GM21619 (cell line): ENCODE data around the gene MECP2.
"Not testable (repeated sequence)": the region's sequence is repeated elsewhere in the genome, so short reads cannot be mapped to it uniquely, and the experiment has no call there.

Source experiments
- ATAC-seq: cut with Tn5 transposase; IDR thresholded peaks from one replicate; pipeline ENCODE4 v1.9.1; 2021; ENCODE audit not compliant: unreplicated experiment

MECP2 gene

DNA sequence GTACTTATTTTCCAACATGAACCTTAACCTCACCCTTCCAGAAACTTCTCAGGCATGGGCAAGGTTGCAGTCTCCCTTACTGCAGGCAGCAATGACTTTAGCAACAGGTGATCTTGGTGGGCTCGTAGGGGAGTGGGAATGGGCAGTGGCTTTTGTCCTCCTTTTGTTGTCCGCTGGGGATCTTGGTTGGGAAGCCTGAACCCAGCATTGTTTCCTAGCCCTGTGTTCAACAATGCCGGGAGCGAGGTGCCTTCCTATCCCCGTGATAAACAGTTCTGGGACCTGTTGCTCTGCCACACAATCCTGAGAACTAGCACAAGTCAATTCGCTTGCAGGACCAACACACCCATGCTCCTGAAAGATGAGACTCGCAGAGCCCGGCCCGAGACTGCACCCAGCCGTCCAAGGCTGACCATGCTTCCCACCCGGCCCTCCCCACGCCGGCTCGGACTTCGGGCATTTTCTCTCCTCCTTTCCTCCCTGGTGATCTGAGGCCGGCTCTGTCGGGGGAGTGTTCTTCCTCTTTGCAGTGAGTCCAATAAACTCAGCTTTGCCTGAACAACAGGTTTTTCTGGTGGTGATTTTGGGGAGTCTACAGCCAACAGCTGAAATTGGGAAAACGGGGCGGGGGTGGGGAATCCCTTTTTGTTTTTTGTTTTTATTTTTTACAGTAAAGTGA is 98.0 kb downstream of the MECP2 start:
- no peak for ATAC-seq

DNA sequence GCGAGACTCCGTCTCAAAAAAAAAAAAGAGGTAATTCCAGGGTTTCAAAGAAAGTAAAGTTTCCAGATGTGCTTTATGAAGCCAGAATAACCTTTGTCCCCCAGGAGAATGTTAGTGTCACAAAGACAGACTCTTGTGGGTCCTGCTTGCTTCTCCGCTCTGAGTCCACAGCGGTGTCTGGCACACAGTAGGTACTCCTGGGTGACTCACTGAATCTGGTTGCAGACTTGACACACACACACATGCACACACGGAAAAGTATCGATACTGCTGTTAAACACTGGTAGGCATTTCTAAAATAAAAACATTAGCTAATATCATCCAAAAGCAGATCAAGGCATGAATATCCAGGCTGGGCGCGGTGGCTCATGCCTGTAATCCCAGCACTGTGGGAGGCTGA is 102.0 kb downstream of the MECP2 start:
- ATAC-seq = no peak

DNA sequence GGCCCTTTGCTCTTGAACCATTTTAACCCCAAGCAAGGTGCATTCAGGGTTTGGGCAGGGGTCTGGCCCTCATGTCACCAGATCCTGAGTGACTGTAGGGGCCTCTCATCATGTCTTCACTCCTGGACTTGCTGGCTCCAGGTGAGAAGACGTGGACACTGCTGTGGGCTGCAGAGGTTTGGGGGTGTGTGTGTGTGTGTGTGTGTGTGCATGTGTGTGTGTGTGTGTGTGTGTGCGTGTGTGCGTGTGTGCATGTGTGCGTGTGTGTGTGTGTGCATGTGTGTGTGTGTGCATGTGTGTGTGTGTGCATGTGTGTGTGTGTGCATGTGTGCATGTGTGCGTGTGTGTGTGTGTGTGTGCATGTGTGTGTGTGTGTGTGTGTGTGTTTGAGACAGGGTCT is 103.1 kb downstream of the MECP2 start:
- not testable (repeated sequence) for ATAC-seq

DNA sequence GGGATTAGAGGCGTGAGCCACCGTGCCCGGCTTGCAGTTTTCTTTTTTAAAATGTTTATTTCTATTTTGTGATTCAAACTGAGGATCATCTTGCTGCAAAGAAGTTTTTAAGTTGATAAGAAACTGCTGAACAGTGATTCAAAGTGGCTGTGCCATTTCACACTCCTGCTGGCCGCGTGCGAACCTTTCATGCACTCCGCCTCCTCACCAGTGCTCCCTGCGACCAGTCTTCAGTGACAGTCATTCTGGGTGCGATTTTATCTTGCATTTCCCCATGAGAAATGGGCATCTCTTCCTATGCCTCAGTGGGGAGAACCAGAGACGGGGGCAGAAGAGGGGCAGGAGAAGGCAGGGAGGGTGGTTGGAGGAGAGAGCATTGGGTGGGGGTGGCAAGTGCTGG is 103.5 kb downstream of the MECP2 start:
- no peak for ATAC-seq

DNA sequence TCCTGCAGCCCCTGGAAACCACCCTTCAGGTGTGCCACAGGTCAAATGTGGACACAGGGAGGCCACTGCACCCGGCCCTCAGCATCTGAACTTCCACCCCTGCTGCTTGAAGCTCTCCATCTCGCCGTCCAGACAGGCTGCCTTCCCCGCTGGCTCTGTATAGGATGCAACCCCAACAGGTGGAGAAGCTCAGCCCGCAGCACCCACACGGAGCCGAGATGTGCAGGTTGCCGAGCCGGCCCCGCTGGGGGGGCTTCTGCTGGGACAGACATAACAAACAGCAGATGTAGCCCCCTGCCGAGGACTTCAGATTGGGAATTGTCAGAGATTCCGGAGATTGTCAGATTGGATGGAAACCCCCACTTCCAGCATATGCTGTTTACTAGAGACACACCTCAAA is 104.4 kb downstream of the MECP2 start:
- no peak for ATAC-seq

DNA sequence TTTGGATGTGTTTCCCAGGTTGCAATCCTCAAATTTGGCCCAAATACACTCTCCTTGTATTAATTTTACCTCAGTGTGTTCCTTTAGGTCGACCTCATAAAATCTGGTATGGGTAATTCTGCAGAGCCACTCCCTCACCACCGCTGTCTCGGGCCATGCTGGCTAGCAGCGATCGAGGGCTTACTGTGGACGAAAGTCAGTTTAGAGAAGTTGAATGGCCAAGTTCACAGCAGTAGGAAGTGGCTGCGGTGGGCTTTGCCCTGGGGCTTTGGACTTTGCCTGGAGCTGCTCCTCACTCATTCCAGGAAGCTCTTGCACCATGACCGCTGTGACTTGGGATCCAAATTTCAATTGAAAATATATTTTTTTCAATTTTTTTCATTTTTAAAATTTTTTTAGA is 105.3 kb downstream of the MECP2 start:
- ATAC-seq = no peak

DNA sequence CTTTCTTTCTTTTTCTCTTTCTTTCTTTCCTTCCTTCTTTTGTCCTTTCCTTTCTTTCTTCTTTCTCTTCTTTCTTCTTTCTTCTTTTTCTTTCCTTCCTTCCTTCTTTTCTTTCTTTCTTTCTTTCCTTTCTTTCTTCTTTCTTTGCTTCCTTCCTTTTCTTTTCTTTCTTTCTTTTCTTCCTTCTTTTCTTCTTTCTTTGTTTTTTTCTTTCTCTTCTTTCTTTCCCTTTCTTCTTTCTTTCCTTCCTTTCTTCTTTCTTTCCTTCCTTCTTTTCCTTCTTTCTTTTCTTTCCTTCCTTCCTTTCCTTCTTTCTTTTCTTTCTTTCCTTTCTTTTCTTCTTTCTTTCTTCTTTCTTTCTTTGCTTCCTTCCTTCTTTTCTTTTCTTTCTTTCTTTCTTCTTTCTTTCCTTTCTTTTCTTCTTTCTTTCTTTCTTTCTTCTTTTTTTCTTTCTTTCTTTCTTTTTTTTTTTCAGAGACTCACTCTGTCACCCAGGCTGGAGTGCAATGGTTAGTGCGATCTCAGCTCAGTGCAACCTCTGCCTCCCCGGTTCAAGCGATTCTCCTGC is 106.4 kb downstream of the MECP2 start:
- no peak for ATAC-seq

DNA sequence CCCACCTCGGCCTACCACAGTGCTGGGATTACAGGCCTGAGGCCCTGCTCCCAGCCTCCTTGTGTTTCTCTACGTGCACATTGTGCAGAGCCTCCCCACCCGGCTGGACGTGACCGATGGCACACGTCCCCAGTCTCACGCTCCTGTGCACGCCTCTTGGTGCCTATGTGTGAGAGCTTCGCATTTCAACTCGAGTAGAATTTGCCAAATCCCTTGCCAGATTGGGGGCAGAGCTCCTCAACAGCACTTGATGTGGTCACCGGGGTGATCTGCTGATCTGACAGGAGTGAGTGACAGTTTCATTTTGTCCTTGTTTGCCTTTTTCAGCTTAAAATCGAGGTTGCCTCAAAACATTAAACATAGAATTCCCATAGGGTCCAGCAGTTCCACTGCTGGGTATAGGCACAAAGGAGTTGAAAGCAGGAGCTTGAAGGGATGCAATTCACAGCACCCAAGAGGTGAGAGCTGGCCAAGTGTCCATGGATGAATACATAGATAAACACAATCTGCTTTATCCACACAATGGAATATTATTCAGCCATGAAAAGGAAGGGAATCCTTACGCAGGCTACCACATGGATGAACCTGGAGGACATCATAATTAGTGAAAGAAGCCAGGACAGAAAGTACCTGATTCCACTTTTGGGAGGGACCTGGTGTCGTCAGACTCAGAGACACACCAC is 107.4 kb downstream of the MECP2 start:
- ATAC-seq = no peak

DNA sequence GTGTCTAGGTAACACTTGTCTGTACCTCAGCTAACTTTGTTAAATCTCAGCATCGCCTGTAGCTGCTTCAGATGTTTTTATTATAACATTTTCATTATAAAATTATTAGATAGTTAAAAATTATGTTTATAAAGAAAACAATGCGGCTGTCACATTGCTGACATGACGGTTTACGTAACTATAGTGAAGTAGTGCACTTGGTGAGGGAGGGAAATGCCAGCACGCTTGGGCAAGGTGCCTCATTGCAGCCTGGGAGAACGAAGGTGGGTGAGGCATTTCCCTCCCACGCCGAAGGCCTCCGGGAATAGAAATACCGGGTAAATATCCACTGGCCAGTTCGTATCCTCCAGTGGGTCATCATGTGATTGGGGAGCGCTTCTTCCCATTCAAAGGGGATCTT is 109.0 kb downstream of the MECP2 start:
- no peak for ATAC-seq

DNA sequence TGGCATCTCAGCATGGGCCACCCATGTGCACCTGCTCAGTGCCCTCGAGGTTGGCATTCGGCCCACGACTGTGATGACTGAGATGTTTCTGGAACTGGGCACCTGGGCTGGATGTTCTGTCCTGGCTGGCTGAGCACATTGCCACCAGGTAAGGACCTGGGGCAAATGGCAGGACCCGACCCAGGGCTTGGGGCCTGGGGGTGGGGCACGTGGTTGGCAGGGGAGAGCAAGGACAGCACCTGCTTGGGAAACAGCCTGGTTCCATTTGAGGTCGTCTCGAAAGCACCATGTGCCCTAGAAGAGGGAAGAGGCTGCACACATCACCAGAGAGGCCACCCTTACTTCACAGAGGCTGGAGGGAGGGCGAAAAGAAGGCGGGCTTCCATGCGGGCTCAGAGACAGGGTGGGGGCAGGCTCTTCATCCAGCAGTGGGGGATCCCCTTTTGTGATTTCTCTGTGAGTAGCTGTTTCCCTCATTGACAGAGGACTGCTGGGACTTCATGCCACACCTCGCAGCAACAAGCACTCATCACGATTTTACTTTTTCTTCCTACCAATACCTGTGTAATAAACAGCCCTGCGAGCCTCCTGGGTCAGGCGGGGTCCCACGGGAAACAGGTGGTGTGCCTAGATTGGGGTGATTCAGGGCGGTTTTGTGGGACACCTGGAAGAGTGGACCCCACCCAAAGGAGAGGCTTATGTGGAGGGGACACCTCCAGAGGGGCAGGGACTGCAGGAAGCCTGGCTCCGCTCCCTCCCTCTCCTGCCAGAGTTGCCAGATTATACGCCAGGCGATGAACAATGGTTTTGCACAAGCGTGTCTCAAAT is 113.0 kb downstream of the MECP2 start:
- peak; percentile 33 for ATAC-seq

DNA sequence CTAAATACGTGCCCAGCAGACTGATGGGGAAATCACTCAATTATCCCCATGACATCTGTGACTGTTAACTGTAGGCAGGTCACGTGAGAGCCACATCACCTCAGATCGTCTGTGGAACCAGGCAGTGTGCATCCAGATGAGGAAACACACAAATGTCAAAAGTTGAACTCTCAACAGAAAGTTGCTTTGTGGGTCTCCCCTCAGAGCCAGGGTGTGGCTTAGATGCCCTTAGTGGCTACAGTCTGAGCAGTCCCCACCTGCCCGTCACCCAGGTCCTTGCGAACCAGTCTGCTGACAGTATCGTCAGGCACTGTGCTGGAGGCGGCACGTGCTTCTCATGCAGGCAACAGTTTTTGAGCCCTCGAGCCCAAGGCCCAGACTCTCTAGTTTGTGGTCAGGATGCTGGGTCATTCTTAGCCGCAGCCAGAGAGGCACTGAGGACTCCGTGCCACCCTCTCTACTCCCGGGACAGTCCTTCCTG is 114.2 kb downstream of the MECP2 start:
- no peak for ATAC-seq

DNA sequence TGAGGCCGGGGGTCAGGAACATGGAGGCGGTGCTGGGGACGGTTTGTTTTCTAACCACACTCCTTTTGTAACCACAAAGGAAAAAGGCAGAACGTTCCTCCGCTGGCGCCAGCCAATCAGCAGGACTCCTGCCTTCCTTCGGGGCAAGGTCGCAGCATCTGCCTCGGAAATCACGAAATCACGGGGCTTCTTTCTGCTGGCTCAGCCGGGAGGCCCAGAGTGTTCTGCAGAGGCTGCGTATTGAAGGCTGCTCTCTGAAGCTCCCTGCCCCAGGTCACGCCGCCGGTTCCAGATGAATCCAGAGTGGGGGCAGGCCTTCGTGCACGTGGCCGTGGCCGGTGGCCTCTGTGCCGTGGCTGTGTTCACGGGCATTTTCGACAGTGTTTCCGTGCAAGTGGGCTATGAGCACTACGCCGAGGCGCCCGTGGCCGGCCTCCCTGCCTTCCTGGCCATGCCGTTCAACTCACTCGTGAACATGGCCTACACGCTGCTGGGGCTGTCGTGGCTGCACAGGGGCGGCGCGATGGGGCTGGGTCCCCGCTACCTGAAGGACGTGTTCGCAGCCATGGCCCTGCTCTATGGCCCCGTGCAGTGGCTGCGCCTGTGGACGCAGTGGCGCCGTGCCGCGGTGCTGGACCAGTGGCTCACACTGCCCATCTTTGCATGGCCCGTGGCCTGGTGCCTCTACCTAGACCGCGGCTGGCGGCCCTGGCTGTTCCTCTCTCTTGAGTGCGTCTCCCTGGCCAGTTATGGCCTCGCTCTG is 115.6 kb downstream of the MECP2 start:
- no peak for ATAC-seq

DNA sequence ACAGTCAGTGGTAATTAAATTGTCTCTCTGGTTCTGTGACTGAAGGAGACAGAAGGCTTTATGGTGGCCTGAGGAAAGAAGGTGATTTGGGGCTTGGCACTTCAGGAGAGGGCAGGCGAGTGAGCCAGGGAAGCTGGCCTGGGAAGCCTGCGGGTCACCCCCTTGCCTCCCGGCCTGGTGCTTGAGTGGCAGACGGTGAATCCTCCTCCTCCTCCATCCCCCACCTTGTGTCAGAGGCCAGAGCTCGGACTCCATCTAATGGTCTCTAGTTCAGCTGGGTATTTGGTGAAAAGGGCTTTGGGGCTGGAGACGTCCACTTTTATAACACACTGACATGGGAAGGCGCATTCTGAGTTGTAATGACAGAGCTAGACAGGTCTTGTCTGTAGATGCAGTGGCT is 116.3 kb downstream of the MECP2 start:
- no peak for ATAC-seq

DNA sequence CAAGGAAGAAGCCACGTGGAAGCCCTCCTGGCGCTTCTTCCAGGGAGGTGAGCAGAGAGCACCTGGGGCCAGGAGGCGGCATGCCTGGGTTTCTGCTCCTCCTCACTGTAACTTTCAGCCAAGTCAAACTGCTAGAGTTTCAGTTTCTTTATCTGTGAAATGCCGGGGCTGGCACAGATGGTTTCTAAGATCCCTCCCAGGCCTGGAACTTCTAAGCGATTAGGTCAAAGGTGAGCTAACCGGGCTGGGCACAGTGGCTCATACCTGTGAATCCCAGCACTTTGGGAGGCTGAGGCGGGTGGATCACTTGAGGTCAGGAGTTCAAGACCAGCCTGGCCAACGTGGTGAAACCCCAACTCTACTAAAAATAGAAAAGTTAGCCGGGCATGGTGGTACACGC is 117.1 kb downstream of the MECP2 start:
- ATAC-seq = not testable (repeated sequence)

DNA sequence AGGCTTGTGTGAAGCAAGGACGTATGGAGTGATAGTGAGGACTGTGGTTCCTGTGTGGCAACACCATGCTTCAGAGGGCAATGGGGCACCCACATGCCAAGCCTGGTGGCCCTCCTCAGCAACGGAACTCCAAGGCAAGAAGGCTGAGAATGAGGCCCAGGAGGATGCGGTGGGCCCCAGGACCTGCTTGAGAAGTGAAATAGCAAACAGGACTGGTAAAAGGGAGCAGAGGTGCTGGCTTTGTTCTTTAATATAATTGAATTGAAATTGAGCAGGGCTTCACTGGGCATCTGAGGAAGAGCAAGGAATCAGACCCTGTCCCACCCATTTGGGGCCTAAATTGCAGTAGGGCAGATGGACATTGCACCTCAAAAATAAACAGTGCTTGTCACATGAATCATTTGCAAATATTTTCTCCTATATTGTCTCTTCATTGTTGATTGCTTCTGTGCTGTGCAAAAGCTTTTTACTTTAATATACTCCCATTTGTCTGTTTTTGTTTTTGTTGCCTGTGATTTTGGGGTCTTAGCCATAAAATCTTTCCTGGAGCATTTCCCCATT is 122.7 kb downstream of the MECP2 start:
- no peak for ATAC-seq

DNA sequence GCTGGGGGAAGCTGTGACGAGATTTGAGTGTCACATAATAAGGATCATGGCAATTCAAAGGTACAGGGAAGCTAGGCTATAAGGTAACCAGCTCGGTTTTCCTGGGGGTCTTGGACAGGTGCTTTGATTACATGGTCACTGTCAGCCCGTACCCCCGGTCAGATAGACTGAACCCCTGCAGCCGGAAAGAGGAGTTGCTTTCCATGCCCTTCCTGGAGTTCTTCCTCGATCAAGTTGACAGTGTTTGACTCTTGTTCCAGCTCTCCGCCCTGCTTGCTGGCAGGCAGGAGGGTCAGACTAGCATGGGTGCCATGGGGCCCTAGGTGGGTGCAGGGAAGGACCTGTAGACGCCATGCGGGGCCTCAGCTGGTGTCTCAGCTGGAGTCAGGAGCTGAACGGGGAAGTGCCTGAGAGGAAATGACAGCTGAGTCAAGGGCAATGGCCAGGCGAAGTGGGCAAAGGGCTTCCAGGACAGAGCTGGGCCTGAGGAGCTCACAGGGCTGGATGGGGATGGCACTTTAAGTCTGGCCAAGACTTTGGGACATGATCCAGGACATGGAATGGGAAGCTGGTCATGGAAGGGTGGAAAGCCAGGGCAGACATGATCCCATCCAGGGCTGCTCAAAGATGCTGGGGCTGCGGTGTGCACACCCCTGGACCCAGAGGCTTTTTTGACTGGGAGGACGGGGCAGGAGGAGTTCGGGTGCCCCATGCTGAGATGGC is 123.4 kb downstream of the MECP2 start:
- no peak for ATAC-seq

DNA sequence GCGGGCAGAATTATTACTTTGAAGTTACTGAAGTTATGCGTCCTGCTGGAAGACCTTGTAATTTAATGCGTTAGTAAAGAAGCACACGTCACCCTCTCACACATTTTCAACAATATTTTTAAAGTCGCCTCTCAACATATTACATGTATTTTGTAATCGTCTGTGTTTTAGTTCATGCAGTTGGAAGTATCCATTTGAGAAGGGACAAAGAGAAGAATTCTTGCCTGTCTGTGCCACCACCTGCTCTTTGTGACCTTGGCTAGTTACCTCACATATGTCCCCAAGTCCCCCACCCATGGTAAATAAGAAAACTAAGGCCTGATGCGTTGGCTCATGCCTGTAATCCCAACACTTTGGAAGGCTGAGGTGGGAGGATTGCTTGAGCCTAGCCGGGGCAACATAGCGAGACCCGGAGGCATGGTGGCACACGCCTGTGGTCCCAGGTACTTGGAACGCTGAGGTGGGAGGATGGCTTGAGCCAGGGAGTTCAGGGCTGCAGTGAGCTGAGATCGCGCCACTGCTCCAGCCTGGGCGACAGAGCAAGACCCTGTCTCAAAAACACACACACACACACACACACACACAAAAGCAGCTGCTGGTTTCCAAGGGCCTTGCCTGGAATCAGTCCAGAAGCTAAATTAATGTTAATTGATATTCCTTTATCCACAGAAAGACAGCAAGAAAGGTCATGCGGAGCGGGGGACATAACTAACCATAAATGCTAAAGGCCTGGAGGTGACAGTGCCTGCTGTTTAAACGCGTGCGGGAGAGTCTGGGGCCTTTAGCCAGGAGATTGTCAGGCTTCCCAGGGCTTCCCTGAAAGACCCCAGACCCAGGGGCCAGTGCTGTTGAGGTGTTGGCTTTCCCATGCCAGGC is 124.2 kb downstream of the MECP2 start:
- ATAC-seq = no peak

DNA sequence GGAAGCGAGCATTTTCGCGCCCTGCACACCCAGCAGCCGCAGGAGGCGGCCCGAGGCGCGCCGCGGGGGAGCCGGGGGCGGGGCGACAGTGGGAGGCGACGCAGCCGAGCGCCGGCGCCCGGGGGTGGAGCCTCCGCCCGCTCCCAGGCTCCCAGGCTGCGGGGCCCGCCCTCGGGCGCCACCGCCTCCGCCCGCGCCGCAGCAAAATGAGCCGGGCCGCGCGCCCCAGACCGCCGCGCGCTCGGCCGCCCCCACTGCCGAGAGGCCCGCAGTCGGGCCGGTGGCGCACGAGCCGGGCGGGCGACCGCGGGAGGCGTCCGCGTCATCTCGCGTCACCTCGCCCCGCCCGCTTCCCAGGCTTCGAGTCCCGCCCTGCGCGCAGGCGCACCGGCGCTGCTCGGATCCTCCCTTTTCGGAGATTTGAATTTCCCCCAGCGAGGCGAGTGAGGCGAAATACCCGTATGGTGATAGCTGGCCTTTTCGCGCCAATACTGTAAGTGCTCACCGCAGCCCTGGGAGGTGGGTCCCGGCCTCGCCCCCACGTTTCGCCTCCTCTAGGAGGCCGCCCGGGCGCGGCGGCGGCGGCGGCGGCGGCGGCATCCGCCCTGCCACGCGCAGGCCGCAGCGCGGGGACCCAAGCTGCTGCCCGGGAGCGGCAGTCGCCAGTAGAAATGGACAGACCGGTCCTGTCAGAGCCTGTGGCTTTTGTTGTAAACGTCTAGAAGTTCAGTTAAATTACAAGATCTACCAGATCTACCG is 125.0 kb downstream of the MECP2 start, which contains the start of gene TMEM187:
Gene TMEM187, plus strand, starts transcription at position 387 of the 759 bp plus-strand sequence. CDS start 9,309 bp downstream, outside the sequence.
- ATAC-seq = peak; percentile 38
